GM12878 (cell line): Measurements from ENCODE around the gene PERM1. TPM values are rescaled to one million over a fixed set of nuclear protein-coding genes. Genes with fewer than 3 reads are reported as not detected.

ENCODE experiments used
- BCLAF1 ChIP-seq: fragments of 450-650 bp; IDR thresholded peaks from 2 replicates; pipeline ENCODE4 v1.6.1; 2017; ENCODE audit warnings: antibody characterized with exemption, mild to moderate bottlenecking, moderate library complexity
- BMI1 ChIP-seq: fragments of 450-650 bp; IDR thresholded peaks from 2 replicates; pipeline ENCODE4 v1.6.1; 2016; ENCODE audit warnings: mild to moderate bottlenecking, moderate library complexity, borderline replicate concordance
- CBX5 ChIP-seq: sonication (generic); IDR thresholded peaks from 2 replicates; pipeline ENCODE4 v1.6.1; 2016; ENCODE audit warnings: low read depth, moderate library complexity, mild to moderate bottlenecking, inconsistent platforms
- ESRRA ChIP-seq: IDR thresholded peaks from 2 replicates; pipeline ENCODE4 v1.6.1; 2012; ENCODE audit warnings: mild to moderate bottlenecking, low read length, improper control_type of control experiment
- LARP7 ChIP-seq: fragments of 450-650 bp; IDR thresholded peaks from 2 replicates; pipeline ENCODE4 v1.6.1; 2017; ENCODE audit warnings: mild to moderate bottlenecking
- MLLT1 ChIP-seq: fragments of 450-650 bp; IDR thresholded peaks from 2 replicates; pipeline ENCODE4 v1.6.1; 2016; ENCODE audit warnings: mild to moderate bottlenecking
- PKNOX1 ChIP-seq: fragments of 450-650 bp; IDR thresholded peaks from 2 replicates; pipeline ENCODE4 v1.6.1; 2016; ENCODE audit warnings: mild to moderate bottlenecking
- RB1 ChIP-seq: fragments of 450-650 bp; formaldehyde crosslinking; IDR thresholded peaks from 2 replicates; pipeline ENCODE4 v1.6.1; 2017; ENCODE audit warnings: mild to moderate bottlenecking, borderline replicate concordance
- SKIL ChIP-seq: fragments of 450-650 bp; IDR thresholded peaks from 2 replicates; pipeline ENCODE4 v1.6.1; 2017; ENCODE audit warnings: mild to moderate bottlenecking, low read depth, inconsistent platforms; ENCODE audit not compliant: poor library complexity, severe bottlenecking
- SMAD5 ChIP-seq: IDR thresholded peaks from 2 replicates; pipeline ENCODE4 v1.6.1; 2016; ENCODE audit warnings: antibody characterized with exemption, low read depth
- SREBF1 ChIP-seq: IDR thresholded peaks from 2 replicates; pipeline ENCODE4 v1.6.1; 2012; ENCODE audit warnings: mild to moderate bottlenecking, low read length
- STAT3 ChIP-seq: IDR thresholded peaks from 2 replicates; pipeline ENCODE4 v1.6.1; 2011; ENCODE audit warnings: low read depth, low read length, improper control_type of control experiment
- USF2 ChIP-seq: IDR thresholded peaks from 2 replicates; pipeline ENCODE4 v1.6.1; 2011; ENCODE audit warnings: low read depth, low read length, improper control_type of control experiment, borderline replicate concordance
- YY1 ChIP-seq: IDR thresholded peaks from 2 replicates; pipeline ENCODE4 v1.6.1; 2011; ENCODE audit warnings: low read depth, mild to moderate bottlenecking, low read length
- ZBTB4 ChIP-seq: fragments of 450-650 bp; formaldehyde crosslinking; IDR thresholded peaks from 2 replicates; pipeline ENCODE4 v1.4.0; 2022; ENCODE audit warnings: mild to moderate bottlenecking, moderate library complexity
- ZSCAN29 ChIP-seq: fragments of 450-650 bp; IDR thresholded peaks from 2 replicates; pipeline ENCODE4 v1.6.1; 2017; ENCODE audit warnings: mild to moderate bottlenecking, moderate library complexity
- polyA plus RNA-seq, 11 experiments: library from polyadenylated mRNA; depleted of rRNA in 4 of 11; unstranded in 6 of 11; stranded (reverse) in 5 of 11; fragments of >200 nt; fragmentation: Nextera tagmentation in 4 of 11; fragmentation: Illumina TruSeq in 1 of 11; extraction: Ambion mirVana in 4 of 11; extraction: Trizol in 1 of 11; gene quantifications; 1 replicate in 1 of 11; 2 replicates in 10 of 11; pipeline versions ENCODE4 v1.2.1 to v1.2.3, GENCODE V29; 2011 to 2016; ENCODE audit warnings: inconsistent platforms in 2 of 11, missing spikeins in 2 of 11, low read depth in 1 of 11
- total RNA-seq, 4 experiments: library from RNA; depleted of rRNA in 3 of 4; stranded (reverse); fragments of >200 nt in 3 of 4; fragmentation: Illumina TruSeq in 1 of 4; extraction: Trizol in 1 of 4; gene quantifications; 2 replicates each; pipeline versions ENCODE4 v1.2.1 to v1.2.3, GENCODE V29; 2013 to 2021

PERM1 gene
- total and polyA plus RNA-seq, 10 of the 15 experiments (the other 5 are each of a cell fraction or from before 2014, with no cell fraction given): not detected

- TF ChIP-seq USF2 (no peak), STAT3 (no peak), YY1 (no peak), PKNOX1 (no peak), SKIL (no peak), BCLAF1 (no peak), ESRRA (no peak), SMAD5 (no peak), ZBTB4 (CRISPR knock-in tag) (no peak), CBX5 (no peak), RB1 (no peak), SREBF1 (no peak), LARP7 (peak; percentile 85; the same call in 1 of the 2 replicates), ZSCAN29 (no peak), MLLT1 (no peak), BMI1 (no peak)
Measured at GRCh38 chr1:1020000-1020404, 38.1 kb upstream of the PERM1 start, which contains the start of gene AGRN (continued).
